Hematopoietic multipotent progenitor cell treated with erythropoietin and hydrocortisone succinate and interleukin-3 and kit ligand, for 4 days (in vitro differentiated cells): Measurements from ENCODE around the gene MBD2.
"Not testable (repeated sequence)": the region's sequence is repeated elsewhere in the genome, so short reads cannot be mapped to it uniquely, and the experiment has no call there.

Source experiments
- DNase-seq: peaks from one replicate; pipeline ENCODE4 v3.0.0-alpha.2; 2015

MBD2 gene, protein sequence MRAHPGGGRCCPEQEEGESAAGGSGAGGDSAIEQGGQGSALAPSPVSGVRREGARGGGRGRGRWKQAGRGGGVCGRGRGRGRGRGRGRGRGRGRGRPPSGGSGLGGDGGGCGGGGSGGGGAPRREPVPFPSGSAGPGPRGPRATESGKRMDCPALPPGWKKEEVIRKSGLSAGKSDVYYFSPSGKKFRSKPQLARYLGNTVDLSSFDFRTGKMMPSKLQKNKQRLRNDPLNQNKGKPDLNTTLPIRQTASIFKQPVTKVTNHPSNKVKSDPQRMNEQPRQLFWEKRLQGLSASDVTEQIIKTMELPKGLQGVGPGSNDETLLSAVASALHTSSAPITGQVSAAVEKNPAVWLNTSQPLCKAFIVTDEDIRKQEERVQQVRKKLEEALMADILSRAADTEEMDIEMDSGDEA

GRCh38 chr18:54224379-54225014 lies at the start of gene MBD2:
TSS of gene MBD2 (minus strand) at chr18:54224669. CDS start at chr18:54224559, 110 bp downstream.
- DNase-seq: peak; percentile 98

- DNase-seq: peak; percentile 73
Measured at GRCh38 chr18:54269893-54270844, 45.7 kb upstream of the MBD2 start.

- DNase-seq: peak; percentile 10
Measured at GRCh38 chr18:54268751-54269150, 44.3 kb upstream of the MBD2 start.

GRCh38 chr18:54267701-54268100 lies 43.2 kb upstream of the MBD2 start:
- no peak for DNase-seq

GRCh38 chr18:54263904-54264336 lies 39.5 kb upstream of the MBD2 start:
- no peak for DNase-seq

DNA sequence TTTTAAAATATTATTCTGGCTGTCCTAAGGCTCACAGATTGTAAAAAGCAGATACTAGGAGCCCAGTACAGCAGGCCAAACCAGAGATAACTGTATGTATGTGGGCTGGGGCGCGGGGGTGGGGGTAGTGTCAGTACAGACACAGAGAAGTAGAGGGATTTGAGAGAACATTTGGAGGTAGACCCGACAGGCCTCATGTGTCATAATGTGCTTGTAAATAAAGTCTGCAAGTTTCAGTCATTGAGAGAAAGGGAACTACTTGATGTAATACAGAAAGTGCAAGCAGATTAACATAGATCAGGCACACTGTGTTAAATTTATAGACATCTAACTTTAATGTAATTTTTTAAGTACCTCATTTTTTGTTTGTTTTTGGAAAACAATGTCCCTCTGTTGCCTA lies 37.4 kb upstream of the MBD2 start:
- peak; percentile 48 for DNase-seq

DNA sequence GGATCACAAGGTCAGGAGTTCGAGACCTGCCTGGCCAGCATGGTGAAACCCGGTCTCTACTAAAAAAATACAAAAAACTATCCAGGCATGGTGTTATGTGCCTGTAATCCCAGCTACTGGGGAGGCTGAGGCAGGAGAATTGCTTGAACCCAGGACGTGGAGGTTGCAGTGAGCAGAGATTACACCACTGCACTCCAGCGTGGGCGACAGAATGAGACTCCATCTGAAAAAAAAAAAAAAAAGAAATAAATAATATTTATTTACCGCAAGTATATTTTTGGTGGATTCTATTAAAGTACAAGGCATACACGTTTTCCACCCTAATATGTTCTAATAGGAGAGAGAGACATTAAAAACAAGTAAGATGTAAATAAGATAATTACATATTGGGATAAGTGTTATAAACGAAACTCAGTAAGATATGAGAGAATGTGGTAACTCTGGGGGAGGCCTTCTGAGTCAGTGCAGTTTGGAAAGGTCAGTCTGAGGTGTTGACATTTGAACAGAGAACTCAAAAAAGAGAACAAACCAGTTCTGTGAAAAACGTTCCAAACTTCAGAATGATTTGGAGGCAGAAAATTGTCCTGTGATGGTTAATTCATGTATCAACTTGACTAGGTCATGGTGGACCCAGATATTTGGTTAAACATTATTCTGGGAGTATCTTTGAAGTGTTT lies 36.1 kb upstream of the MBD2 start:
- peak; percentile 37 for DNase-seq

DNA sequence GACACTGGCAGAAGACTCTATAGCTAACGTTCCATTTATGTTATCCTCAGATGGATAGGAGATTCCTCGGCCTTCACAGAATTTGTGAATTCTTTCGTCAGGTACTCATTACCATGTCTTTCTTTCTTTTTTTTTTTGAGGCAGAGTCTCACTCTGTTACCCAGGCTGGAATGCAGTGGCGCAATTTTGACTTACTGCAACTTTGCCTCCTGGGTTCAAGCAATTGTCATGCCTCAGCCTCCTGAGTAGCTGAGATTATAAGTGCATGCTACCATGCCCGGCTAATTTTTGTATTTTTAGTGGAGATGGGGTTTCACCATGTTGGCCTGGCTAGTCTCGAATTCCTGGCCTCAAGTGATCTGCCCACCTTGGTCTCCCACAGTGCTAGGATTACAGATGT lies 33.3 kb upstream of the MBD2 start:
- DNase-seq: not testable (repeated sequence)

- DNase-seq: no peak
Measured at GRCh38 chr18:54257015-54257414, 32.5 kb upstream of the MBD2 start.

GRCh38 chr18:54255141-54255540 lies 30.7 kb upstream of the MBD2 start:
- no peak for DNase-seq

- no peak for DNase-seq
Measured at GRCh38 chr18:54254265-54254758, 29.8 kb upstream of the MBD2 start.

GRCh38 chr18:54251606-54252390 lies 27.3 kb upstream of the MBD2 start:
- DNase-seq: no peak

GRCh38 chr18:54250846-54251261 lies 26.4 kb upstream of the MBD2 start:
- no peak for DNase-seq

DNA sequence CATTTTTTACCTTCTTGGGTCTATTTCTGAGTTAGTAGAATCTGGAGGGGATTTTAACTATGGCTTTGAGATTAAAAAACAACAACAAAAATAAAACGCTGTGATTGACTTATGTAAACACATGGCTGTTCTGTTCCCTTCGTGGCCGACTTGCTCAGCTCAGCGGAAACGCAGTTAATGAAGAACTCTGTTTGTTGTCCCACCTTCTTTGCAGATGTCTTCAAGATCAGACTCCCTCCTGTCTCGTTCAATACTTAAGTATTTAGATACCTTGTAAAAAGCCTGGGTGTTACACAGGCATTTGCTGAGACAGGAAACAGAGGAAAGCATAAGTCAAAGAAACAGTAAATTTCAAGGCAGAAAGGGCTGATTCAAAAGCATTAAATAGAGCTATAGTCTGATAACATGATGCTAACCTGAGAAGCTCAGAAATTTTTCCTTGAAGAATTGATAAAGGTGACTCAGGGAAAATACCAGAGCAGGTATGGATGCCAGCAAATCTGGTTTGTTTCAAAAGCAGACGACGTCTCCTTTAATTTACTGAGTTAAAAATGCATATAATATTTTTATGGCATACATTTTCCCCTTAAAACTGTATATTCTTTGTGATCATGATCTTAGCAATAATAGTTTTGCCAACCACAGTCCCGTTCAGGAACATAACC lies 23.2 kb upstream of the MBD2 start:
- no peak for DNase-seq

DNA sequence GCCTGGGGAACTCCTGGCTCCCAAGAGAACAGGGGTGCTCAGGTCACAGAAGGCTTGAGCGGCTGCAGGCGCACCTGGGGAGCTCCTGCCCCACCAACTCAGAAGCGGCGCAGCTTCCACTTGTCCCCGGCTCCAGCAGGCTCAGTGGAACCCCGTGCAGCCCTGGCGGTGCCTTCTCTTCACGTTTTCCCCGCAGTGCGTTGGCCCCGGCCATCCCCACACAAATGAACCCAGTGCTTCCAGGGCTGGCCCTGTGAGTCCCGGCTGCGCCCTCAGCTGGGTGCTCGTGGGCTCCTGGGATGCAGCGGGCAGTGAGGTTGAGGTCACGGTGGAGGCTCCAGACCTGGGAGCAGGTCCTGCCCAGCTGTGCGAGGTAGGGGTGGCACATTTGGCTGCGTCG lies 17.9 kb upstream of the MBD2 start:
- DNase-seq: no peak

GRCh38 chr18:54241483-54241882 lies 17.0 kb upstream of the MBD2 start:
- DNase-seq: no peak

DNA sequence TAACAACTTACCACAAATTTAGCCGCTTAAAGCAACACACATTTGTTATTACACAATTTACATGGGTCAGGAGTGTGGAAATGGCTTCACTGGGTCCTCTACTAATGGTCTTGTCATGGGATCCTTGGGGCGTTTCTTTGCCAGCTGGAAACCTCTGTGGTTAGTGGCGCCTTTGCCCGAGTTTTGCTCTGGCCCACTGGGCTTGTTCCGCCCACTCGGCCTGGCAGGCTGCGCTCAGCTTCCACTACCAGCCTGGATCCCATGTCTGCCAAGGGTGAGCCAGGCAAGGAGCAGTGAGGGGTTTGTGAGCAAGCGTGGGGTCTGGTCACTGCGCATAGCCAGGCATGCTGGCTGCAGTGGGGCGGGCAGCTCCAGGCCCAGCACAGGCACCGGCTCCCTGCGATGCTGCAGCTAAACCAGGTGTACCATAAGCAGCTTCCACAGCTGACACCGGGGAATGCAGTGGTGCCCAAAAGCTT lies 16.2 kb upstream of the MBD2 start:
- peak; percentile 60 for DNase-seq

DNA sequence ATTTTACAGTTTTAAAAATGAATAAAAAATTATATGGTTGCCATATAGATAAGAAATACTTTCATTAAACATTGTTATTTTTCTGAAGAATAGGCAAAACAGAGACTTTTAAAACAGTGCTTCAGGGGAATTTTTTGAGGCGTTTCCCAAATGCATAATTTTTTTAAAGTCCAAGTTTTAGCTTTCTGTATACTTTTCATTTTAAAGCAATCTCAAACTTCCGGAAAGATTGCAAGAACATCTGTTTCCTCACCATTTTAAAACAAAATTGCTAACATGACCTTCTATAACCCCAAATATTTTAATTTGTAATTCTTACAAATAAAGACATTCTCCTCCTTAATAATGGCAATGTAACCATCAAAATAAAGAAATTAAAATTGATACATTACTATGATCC lies 15.1 kb upstream of the MBD2 start:
- DNase-seq: peak; percentile 37

DNA sequence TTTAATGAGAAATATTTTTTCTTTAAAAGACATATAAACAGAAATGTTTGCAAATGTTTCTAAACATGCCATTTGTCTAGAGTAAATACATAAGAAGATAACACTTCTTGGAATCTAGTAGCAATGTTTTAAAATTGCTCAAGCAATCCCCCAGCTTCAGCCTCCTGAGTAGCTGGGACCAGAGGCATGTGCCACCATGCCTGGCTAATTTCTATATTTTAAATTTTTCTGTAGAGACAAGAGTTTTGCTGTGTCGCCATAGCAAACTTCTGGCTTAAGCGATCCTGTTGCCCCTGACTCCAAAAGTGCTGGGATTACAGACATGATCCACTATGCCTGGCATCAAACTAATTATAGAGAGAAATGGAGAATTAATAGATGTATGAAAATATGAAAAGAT lies 14.6 kb upstream of the MBD2 start:
- no peak for DNase-seq

DNA sequence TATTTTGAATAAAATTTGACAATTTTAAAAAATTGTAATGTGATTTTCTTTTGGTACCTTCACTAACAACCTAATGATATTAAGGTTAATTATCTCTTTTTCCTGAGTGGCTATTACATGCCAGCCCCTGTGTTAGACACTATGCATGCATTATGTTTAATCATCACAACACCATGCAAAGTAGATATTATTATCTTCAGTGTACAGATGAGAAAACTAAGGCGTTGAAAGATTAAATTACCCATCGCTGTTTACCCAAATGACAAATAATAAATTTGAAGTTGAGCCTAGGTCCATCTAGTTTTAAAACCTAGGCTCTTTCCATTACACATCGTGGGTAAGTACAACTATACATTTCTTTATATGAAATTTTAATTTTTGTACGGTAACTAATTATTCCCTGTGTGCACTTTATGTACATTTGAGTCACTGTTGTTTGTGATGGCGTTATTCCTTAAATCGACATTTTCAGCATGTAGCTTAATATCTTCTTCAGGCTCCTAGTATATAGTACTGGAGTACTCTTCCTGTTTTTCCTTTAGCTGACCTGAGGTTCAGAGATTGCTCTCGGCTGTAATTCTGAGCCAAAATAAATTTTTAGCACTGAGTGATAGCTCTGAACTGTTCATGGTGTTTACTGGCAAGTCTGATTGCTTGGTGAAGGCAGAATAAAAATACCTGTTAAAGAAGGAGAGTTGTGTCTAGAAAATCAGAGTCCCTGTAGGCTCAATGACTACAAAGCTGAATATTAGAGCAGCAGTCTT lies 13.9 kb upstream of the MBD2 start:
- DNase-seq: no peak
